Tibial artery (tissue), 4 donors: ENCODE results near the gene PPP6R3.
"Not testable (repeated sequence)": the region's sequence is repeated elsewhere in the genome, so short reads cannot be mapped to it uniquely, and the experiment has no call there.

Experiments
- DNase-seq, 2 donors: peaks; one replicate each; pipeline ENCODE4 v3.0.0-alpha.2; 2019
- H3K27ac ChIP-seq, 2 donors: fragments of 200-600 bp; sonication (generic) in 1 of 2; 1 replicate in 1 of 2; 2 replicates in 1 of 2; pipeline ENCODE4 v1.5.1; 2018 to 2019; ENCODE audit warnings: mild to moderate bottlenecking in 1 of 2
- H3K27me3 ChIP-seq, 2 donors: fragments of 200-600 bp; sonication (generic) in 1 of 2; one replicate each; pipeline versions ENCODE4 v1.5.1 to v1.6.0; 2016 to 2019
- H3K36me3 ChIP-seq, 3 donors: fragments of 200-600 bp; sonication (generic) in 2 of 3; one replicate each; pipeline ENCODE4 v1.5.1; 2016 to 2019; ENCODE audit warnings: mild to moderate bottlenecking in 2 of 3
- H3K4me1 ChIP-seq, 4 donors: fragments of 200-600 bp; sonication (generic) in 2 of 4; 1 replicate in 3 of 4; 2 replicates in 1 of 4; pipeline ENCODE4 v1.5.1; 2016 to 2019
- H3K4me3 ChIP-seq, 2 donors: fragments of 200-600 bp; sonication (generic) in 1 of 2; 1 replicate in 1 of 2; 2 replicates in 1 of 2; pipeline ENCODE4 v1.5.1; 2018 to 2019; ENCODE audit warnings: mild to moderate bottlenecking in 2 of 2
- H3K9me3 ChIP-seq, 3 donors: fragments of 200-600 bp; sonication (generic) in 1 of 3; one replicate each; pipeline ENCODE4 v1.5.1; 2016 to 2019
- CTCF ChIP-seq, 2 experiments: fragments of 200-600 bp in 1 of 2; fragments of 450-650 bp in 1 of 2; IDR thresholded peaks; one replicate each; pipeline ENCODE4 v1.5.1; 2017 to 2019; ENCODE audit warnings: antibody characterized with exemption in 2 of 2, mild to moderate bottlenecking in 1 of 2, moderate library complexity in 1 of 2
- intact Hi-C: fragments of 100-400 bp; cut with DNase I; formaldehyde crosslinking; loops from one replicate; pipeline ENCODE4 v1.15.0; 2023; ENCODE audit warnings: low total_unique reads

PPP6R3 gene

GRCh38 chr11:68455485-68455884, 5.1 kb upstream of the PPP6R3 start:
- DNase-seq = peak in 1 of 2 donors; percentile 56
- Histone ChIP-seq H3K27ac (no peak overlapping the region), H3K27me3 (no peaks in the 10 kb centered on the region), H3K4me1 (peaks cover 0 to 8% (median 4%) of the 10 kb centered on the region in 4 donors), H3K9me3 (no peaks in the 10 kb centered on the region), H3K36me3 (no peaks in the 10 kb centered on the region), H3K4me3 (no peak overlapping the region)
- intact Hi-C loops = no loop called here
- TF ChIP-seq CTCF (IDR thresholded peaks at IDR 0.05) = no peak

DNA sequence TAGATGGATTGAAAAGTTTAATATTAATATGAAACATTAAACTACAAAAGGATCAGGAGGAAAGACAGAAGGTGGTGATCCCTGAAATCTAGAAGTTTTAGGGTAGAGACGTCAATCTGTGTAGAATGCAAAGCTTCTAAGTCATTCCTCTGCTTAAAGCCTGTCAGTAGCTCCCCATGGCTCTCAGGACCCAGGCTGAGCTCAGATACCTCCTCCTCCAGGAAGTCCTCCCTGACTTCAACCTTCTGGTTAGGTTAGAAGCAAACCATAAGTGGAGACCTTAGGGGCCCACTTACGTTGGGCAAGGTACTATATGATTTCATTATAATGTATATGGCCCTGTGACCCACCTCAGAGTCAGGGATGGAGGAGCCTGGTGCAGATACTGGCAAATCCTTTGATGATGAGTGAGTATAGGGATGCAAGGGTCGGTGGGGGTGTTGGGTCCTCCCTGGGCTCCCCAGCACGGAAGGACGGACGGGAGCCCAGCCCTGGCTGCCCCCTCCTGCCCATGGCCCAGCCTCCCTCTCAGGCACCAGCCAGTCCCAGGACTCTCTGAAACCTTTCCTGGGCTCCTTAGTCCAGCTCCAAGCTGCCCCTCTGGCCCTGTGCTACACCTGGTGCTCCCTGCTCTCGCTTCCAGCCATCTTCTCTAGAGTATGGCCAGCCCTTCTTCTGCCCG, 3.2 kb upstream of the PPP6R3 start:
- Histone ChIP-seq H3K36me3 (no peaks in the 10 kb centered on the region), H3K4me3 (no peak overlapping the region), H3K9me3 (no peaks in the 10 kb centered on the region), H3K27ac (no peak overlapping the region), H3K27me3 (no peaks in the 10 kb centered on the region), H3K4me1 (peaks cover 0 to 14% (median 9%) of the 10 kb centered on the region in 4 donors)
- DNase-seq = no peak
- intact Hi-C loops = no loop called here
- TF ChIP-seq CTCF (IDR thresholded peaks at IDR 0.05) = no peak

DNA sequence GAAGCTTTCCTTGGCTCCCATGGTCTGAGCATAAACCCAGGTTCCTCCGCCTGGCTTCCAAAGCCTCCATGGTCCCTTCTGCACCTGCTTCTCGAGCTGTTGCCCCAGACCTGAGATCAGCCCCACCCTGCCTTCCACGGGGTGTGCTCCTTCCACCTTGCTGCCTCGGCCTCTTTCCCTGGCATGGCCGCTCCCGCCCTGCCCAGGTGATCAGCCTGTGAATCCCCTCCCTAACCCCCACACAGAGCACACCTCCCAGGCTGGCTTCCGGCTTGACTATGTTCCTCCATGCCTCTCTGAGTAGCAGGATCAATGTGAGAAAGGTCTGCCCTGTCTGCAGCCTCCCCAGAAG, 2.7 kb upstream of the PPP6R3 start:
- peaks cover 0 to 19% (median 13%) of the 10 kb centered on the region in 4 donors for H3K4me1 ChIP-seq
- TF ChIP-seq CTCF (IDR thresholded peaks at IDR 0.05) = no peak
- intact Hi-C loops = no loop called here
- H3K27me3 ChIP-seq = no peaks in the 10 kb centered on the region
- no peak for DNase-seq
- no peaks in the 10 kb centered on the region for H3K9me3 ChIP-seq
- H3K36me3 ChIP-seq = no peaks in the 10 kb centered on the region
- H3K27ac ChIP-seq = no peak overlapping the region
- H3K4me3 ChIP-seq = no peak overlapping the region

GRCh38 chr11:68458340-68458739, 2.2 kb upstream of the PPP6R3 start:
- H3K9me3 ChIP-seq, H3K36me3 ChIP-seq, DNase-seq, H3K27me3 ChIP-seq, intact Hi-C loops, H3K4me3 ChIP-seq, H3K27ac ChIP-seq: not testable (repeated sequence)
- H3K4me1 ChIP-seq = peaks cover 0 to 24% (median 15%) of the 10 kb centered on the region in 4 donors

DNA sequence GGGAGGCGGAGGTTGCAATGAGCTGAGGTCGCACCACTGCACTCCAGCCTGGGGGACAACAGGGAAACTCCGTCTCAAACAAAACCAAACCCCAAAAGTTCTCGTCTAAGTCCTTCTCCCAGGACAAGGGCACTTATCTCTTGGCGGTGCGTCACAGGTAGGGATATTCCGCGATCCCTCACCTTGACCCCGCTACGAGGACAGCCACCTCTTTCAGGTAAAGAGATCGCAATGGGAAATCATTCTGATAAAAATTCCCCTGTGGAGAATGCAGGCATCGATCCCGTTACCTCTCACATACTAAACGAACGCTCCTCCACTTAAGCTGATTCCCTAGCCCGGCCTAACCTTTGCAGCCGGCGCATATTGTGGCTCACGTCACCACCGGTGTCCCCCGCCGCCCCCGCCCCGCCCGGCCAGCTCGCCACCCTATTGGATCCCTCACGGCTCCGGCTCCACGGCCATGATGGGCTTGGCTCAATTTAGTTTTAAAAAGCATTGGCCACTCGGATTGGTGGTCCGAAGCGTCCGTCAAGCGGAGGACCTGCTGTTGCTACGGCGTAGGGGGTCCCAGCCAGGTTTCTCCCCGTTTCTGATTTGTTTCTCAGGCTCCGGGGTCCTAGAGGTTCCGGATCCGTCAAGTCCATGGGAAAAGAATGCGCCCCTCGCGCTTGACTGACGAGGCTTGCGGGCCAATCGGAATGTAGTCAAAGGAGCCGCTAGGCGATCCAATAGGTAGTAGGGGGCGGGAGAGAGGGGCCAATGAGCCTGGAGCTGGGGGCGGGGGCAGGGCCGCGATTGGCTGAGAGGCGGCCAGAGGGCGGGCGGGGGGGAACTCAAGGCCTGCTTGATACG, 439 bp upstream of the PPP6R3 start:
- Histone ChIP-seq H3K9me3 (no peaks in the 10 kb centered on the region), H3K36me3 (no peaks in the 10 kb centered on the region), H3K4me1 (peaks cover 0 to 42% (median 26%) of the 10 kb centered on the region in 4 donors), H3K27ac (peak overlapping the region; percentile 94 to 96), H3K27me3 (no peaks in the 10 kb centered on the region), H3K4me3 (peak overlapping the region; percentile 86 to 92)
- intact Hi-C loops = no loop called here
- TF ChIP-seq CTCF (IDR thresholded peaks at IDR 0.05) = peak in 1 of 2 experiments; percentile 29
- DNase-seq = peak; percentile 98 to 99

GRCh38 chr11:68461575-68461917, 994 bp downstream of the PPP6R3 start:
- peaks cover 0 to 56% (median 33%) of the 10 kb centered on the region in 4 donors for H3K4me1 ChIP-seq
- no peaks in the 10 kb centered on the region for H3K9me3 ChIP-seq
- intact Hi-C loops = no loop called here
- no peak for DNase-seq
- no peak for TF ChIP-seq CTCF (IDR thresholded peaks at IDR 0.05)
- no peaks in the 10 kb centered on the region for H3K36me3 ChIP-seq
- peak overlapping the region; percentile 86 to 92 for H3K4me3 ChIP-seq
- no peaks in the 10 kb centered on the region for H3K27me3 ChIP-seq
- H3K27ac ChIP-seq = peak overlapping the region; percentile 94 to 96
